CD4-positive, alpha-beta T cell (primary cell): ENCODE data around the gene G6PC3. TPM values are rescaled to one million over a fixed set of nuclear protein-coding genes. Genes with fewer than 3 reads are reported as not detected.
"Not testable (repeated sequence)": the region's sequence is repeated elsewhere in the genome, so short reads cannot be mapped to it uniquely, and the experiment has no call there.

ENCODE experiments used
- ATAC-seq: fragments of 200-7000 bp; cut with Tn5 transposase; one replicate; pipeline ENCODE4 v1.10.0; 2022; ENCODE audit warnings: mild to moderate bottlenecking; ENCODE audit not compliant: poor library complexity
- CTCF ChIA-PET: fragments of 350-600 bp; sonication (Branson Sonifier 250); formaldehyde crosslinking; loops from one replicate; lab custom pipeline; 2021; ENCODE audit warnings: antibody characterized with exemption, inconsistent platforms; lab: Charles Lee
- POLR2A ChIA-PET: fragments of 350-600 bp; sonication (Branson Sonifier 250); formaldehyde crosslinking; loops from one replicate; lab custom pipeline; 2021; ENCODE audit warnings: antibody characterized with exemption, inconsistent platforms; lab: Charles Lee
- DNase-seq, 14 experiments: peaks; one replicate each; pipeline ENCODE4 v3.0.0-alpha.2; 2013 to 2020; ENCODE audit warnings: mixed read lengths in 2 of 14
- H3K27ac ChIP-seq, 2 donors: one replicate each; pipeline versions ENCODE4 v1.5.1 to v1.7.0; 2013; ENCODE audit warnings: low read length in 2 of 2, low read depth in 1 of 2, mild to moderate bottlenecking in 1 of 2
- H3K27me3 ChIP-seq, 2 experiments: 1 replicate in 1 of 2; 2 replicates in 1 of 2; pipeline versions ENCODE4 v1.6.1 to v1.7.0; 2013; ENCODE audit warnings: low read length in 2 of 2, control low read depth in 1 of 2, mild to moderate bottlenecking in 1 of 2, moderate library complexity in 1 of 2; ENCODE audit not compliant: insufficient read depth in 2 of 2, control insufficient read depth in 1 of 2
- H3K36me3 ChIP-seq: one replicate; pipeline ENCODE4 v1.6.1; 2013; ENCODE audit warnings: low read length, control low read depth; ENCODE audit not compliant: insufficient read depth
- H3K4me1 ChIP-seq: one replicate; pipeline ENCODE4 v1.6.1; 2013; ENCODE audit warnings: low read length, control low read depth; ENCODE audit not compliant: insufficient read depth
- H3K4me3 ChIP-seq: one replicate; pipeline ENCODE4 v1.5.1; 2013; ENCODE audit warnings: mild to moderate bottlenecking, low read length, moderate library complexity
- H3K9me3 ChIP-seq, 2 experiments: 1 replicate in 1 of 2; 2 replicates in 1 of 2; pipeline versions ENCODE4 v1.6.1 to v1.7.0; 2013; ENCODE audit warnings: low read length in 2 of 2, mild to moderate bottlenecking in 2 of 2, control low read depth in 1 of 2, moderate library complexity in 1 of 2; ENCODE audit not compliant: control insufficient read depth in 1 of 2, insufficient read depth in 1 of 2
- H3K27ac Mint-ChIP-seq: one replicate; pipeline ENCODE4 v1.8.0; 2020; ENCODE audit warnings: mixed read lengths
- H3K27me3 Mint-ChIP-seq: one replicate; pipeline ENCODE4 v1.8.0; 2021; ENCODE audit warnings: mixed read lengths
- H3K36me3 Mint-ChIP-seq: one replicate; pipeline ENCODE4 v1.8.0; 2021; ENCODE audit warnings: low read depth, mixed read lengths
- H3K4me1 Mint-ChIP-seq: one replicate; pipeline ENCODE4 v1.8.0; 2021; ENCODE audit warnings: low read depth, mixed read lengths
- H3K4me3 Mint-ChIP-seq: one replicate; pipeline ENCODE4 v1.8.0; 2020; ENCODE audit warnings: mild to moderate bottlenecking, mixed read lengths
- H3K9me3 Mint-ChIP-seq: one replicate; pipeline ENCODE4 v1.8.0; 2020; ENCODE audit warnings: mixed read lengths
- intact Hi-C, 2 experiments: fragments of 100-400 bp; cut with DNase I in 1 of 2; cut with micrococcal nuclease in 1 of 2; formaldehyde crosslinking; loops; one replicate each; pipeline versions ENCODE4 v1.15.1 to v1.9.0; 2023 to 2025; cut with DNase I, micrococcal nuclease
- total RNA-seq, 174 experiments: library from RNA in 2 of 174; stranded (reverse) in 2 of 174; gene quantifications; one replicate each; pipeline ENCODE4 v1.2.3 and lab custom pipeline; 2021 to 2026
- TF ChIP-seq, protein P1 (sequence below): fragments of 200-600 bp; IDR thresholded peaks from one replicate; pipeline ENCODE4 v1.8.0; 2022; ENCODE audit warnings: antibody characterized with exemption, mild to moderate bottlenecking

Gene G6PC3
- total RNA-seq, 2 experiments from 2014 or later = 5.6 to 5.8 TPM

GRCh38 chr17:44029736-44030135 is 40.8 kb upstream of the G6PC3 start:
- H3K27me3 Mint-ChIP-seq = no peaks in the 10 kb centered on the region
- Histone ChIP-seq H3K27me3 (no peaks in the 10 kb centered on the region), H3K27ac (no peak overlapping the region), H3K4me3 (no peak overlapping the region), H3K36me3 (peaks cover 20% of the 10 kb centered on the region), H3K9me3 (no peaks in the 10 kb centered on the region), H3K4me1 (no peaks in the 10 kb centered on the region)
- no peak overlapping the region for H3K27ac Mint-ChIP-seq
- intact Hi-C loops = no loop called here
- peaks cover 34% of the 10 kb centered on the region for H3K36me3 Mint-ChIP-seq
- CTCF ChIA-PET = interaction anchor here (1.9 kb wide), 1 partner anchor 13 kb away, joined by 8 read pairs; no protein-coding TSS in a partner anchor
- no peaks in the 10 kb centered on the region for H3K9me3 Mint-ChIP-seq
- POLR2A ChIA-PET = no interaction called here
- DNase-seq (no peak), ATAC-seq (no peak)
- TF ChIP-seq, protein P1, sequence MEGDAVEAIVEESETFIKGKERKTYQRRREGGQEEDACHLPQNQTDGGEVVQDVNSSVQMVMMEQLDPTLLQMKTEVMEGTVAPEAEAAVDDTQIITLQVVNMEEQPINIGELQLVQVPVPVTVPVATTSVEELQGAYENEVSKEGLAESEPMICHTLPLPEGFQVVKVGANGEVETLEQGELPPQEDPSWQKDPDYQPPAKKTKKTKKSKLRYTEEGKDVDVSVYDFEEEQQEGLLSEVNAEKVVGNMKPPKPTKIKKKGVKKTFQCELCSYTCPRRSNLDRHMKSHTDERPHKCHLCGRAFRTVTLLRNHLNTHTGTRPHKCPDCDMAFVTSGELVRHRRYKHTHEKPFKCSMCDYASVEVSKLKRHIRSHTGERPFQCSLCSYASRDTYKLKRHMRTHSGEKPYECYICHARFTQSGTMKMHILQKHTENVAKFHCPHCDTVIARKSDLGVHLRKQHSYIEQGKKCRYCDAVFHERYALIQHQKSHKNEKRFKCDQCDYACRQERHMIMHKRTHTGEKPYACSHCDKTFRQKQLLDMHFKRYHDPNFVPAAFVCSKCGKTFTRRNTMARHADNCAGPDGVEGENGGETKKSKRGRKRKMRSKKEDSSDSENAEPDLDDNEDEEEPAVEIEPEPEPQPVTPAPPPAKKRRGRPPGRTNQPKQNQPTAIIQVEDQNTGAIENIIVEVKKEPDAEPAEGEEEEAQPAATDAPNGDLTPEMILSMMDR = no peak
- H3K4me1 Mint-ChIP-seq = peaks cover 4% of the 10 kb centered on the region
- no peak overlapping the region for H3K4me3 Mint-ChIP-seq

GRCh38 chr17:44030482-44030881 is 40.1 kb upstream of the G6PC3 start:
- Mint-ChIP-seq H3K36me3 (peaks cover 34% of the 10 kb centered on the region), H3K4me3 (no peak overlapping the region), H3K27ac (no peak overlapping the region), H3K4me1 (peaks cover 4% of the 10 kb centered on the region), H3K27me3 (no peaks in the 10 kb centered on the region), H3K9me3 (no peaks in the 10 kb centered on the region)
- Histone ChIP-seq H3K36me3 (peaks cover 20% of the 10 kb centered on the region), H3K4me3 (no peak overlapping the region), H3K27me3 (no peaks in the 10 kb centered on the region), H3K9me3 (no peaks in the 10 kb centered on the region), H3K4me1 (no peaks in the 10 kb centered on the region), H3K27ac (no peak overlapping the region)
- POLR2A ChIA-PET = no interaction called here
- no peak for DNase-seq
- intact Hi-C loops = no loop called here
- CTCF ChIA-PET = no interaction called here
- no peak for ATAC-seq
- TF ChIP-seq, protein P1 = no peak

- H3K4me1 Mint-ChIP-seq = peaks cover 4% of the 10 kb centered on the region
- ATAC-seq (no peak), DNase-seq (peak in 1 of 14 experiments; percentile 16)
- intact Hi-C loops = no loop called here
- Histone ChIP-seq H3K4me1 (no peaks in the 10 kb centered on the region), H3K27ac (no peak overlapping the region), H3K36me3 (peaks cover 46% of the 10 kb centered on the region), H3K27me3 (no peaks in the 10 kb centered on the region), H3K4me3 (no peak overlapping the region), H3K9me3 (no peaks in the 10 kb centered on the region)
- no peak overlapping the region for H3K27ac Mint-ChIP-seq
- no peaks in the 10 kb centered on the region for H3K27me3 Mint-ChIP-seq
- ChIA-PET POLR2A (no interaction called here), CTCF (interaction anchor here (0.6 kb wide), 1 partner anchor 10 kb away, joined by 3 read pairs; no protein-coding TSS in a partner anchor)
- peaks cover 61% of the 10 kb centered on the region for H3K36me3 Mint-ChIP-seq
- TF ChIP-seq, protein P1 = no peak
- H3K9me3 Mint-ChIP-seq = no peaks in the 10 kb centered on the region
- H3K4me3 Mint-ChIP-seq = no peak overlapping the region
Observed at GRCh38 chr17:44033861-44034408, 36.6 kb upstream of the G6PC3 start.

GRCh38 chr17:44034688-44035087 is 35.8 kb upstream of the G6PC3 start:
- H3K4me1 ChIP-seq, CTCF ChIA-PET, H3K9me3 Mint-ChIP-seq, POLR2A ChIA-PET, H3K27ac Mint-ChIP-seq, H3K27me3 ChIP-seq, intact Hi-C loops, H3K27me3 Mint-ChIP-seq, H3K4me1 Mint-ChIP-seq, H3K27ac ChIP-seq, H3K4me3 Mint-ChIP-seq, DNase-seq, ATAC-seq, H3K4me3 ChIP-seq, H3K9me3 ChIP-seq: not testable (repeated sequence)
- H3K36me3 ChIP-seq = peaks cover 48% of the 10 kb centered on the region
- peaks cover 64% of the 10 kb centered on the region for H3K36me3 Mint-ChIP-seq
